HG02981 (cell line): ENCODE results near the gene HPS5.
"Not testable (repeated sequence)": the region's sequence is repeated elsewhere in the genome, so short reads cannot be mapped to it uniquely, and the experiment has no call there.

Experiments used
- ATAC-seq: cut with Tn5 transposase; IDR thresholded peaks from one replicate; pipeline ENCODE4 v1.9.1; 2021; ENCODE audit warnings: mild to moderate bottlenecking, moderate library complexity; ENCODE audit not compliant: unreplicated experiment

Gene HPS5, protein sequence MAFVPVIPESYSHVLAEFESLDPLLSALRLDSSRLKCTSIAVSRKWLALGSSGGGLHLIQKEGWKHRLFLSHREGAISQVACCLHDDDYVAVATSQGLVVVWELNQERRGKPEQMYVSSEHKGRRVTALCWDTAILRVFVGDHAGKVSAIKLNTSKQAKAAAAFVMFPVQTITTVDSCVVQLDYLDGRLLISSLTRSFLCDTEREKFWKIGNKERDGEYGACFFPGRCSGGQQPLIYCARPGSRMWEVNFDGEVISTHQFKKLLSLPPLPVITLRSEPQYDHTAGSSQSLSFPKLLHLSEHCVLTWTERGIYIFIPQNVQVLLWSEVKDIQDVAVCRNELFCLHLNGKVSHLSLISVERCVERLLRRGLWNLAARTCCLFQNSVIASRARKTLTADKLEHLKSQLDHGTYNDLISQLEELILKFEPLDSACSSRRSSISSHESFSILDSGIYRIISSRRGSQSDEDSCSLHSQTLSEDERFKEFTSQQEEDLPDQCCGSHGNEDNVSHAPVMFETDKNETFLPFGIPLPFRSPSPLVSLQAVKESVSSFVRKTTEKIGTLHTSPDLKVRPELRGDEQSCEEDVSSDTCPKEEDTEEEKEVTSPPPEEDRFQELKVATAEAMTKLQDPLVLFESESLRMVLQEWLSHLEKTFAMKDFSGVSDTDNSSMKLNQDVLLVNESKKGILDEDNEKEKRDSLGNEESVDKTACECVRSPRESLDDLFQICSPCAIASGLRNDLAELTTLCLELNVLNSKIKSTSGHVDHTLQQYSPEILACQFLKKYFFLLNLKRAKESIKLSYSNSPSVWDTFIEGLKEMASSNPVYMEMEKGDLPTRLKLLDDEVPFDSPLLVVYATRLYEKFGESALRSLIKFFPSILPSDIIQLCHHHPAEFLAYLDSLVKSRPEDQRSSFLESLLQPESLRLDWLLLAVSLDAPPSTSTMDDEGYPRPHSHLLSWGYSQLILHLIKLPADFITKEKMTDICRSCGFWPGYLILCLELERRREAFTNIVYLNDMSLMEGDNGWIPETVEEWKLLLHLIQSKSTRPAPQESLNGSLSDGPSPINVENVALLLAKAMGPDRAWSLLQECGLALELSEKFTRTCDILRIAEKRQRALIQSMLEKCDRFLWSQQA

GRCh38 chr11:18321969-18322711 lies at the start of gene HPS5, which contains the start of gene GTF2H1:
HPS5 (minus strand) TSS chr11:18322140; CDS start chr11:18317858, 4,282 bp downstream.
GTF2H1 (plus strand) TSS chr11:18322567; CDS start chr11:18333075, 10,508 bp downstream.
- ATAC-seq: peak; percentile 87

GRCh38 chr11:18371279-18371678 lies 49.3 kb upstream of the HPS5 start:
- no peak for ATAC-seq

DNA sequence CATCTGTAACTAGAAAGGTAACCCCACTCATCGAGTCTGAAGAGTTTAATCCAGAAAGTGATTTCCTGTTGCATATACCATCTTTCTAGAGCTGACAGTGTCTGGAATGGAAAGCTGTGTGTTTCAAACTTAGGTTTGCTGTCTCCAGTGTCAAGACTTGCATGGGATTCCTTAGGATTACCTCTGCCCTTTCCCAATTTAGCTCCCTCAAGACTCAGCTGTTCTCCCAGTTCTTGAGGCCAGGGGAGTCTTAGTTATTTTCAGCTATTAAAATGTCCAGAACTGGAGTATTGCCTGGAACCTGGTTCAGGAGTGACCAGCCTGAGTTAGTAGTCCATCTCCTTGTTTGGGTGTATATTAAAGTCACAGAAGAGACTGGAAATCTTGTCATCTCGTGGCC lies 47.5 kb upstream of the HPS5 start:
- no peak for ATAC-seq

- no peak for ATAC-seq
Measured at GRCh38 chr11:18368221-18368620, 46.3 kb upstream of the HPS5 start.

GRCh38 chr11:18367431-18367830 lies 45.5 kb upstream of the HPS5 start:
- no peak for ATAC-seq

DNA sequence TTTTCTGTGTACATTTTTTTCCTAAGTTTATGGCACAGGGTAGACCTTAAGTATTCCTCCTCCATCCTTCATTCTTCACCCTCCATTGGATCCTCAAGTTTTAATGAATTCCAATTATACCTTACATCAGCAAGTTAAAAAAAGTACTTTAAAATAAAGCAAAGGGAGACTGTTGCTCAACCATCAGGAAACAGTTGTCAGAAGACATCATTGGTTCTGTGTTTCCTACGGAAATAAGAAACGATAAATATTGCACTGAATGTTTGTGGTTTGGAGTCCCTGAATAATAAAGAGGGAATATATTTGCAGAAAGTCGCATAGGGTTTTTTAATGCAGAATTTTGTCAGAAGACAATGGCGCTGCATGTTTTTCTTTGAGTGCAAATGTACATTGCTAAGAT lies 44.3 kb upstream of the HPS5 start:
- ATAC-seq: no peak

GRCh38 chr11:18365741-18366140 lies 43.8 kb upstream of the HPS5 start:
- no peak for ATAC-seq

DNA sequence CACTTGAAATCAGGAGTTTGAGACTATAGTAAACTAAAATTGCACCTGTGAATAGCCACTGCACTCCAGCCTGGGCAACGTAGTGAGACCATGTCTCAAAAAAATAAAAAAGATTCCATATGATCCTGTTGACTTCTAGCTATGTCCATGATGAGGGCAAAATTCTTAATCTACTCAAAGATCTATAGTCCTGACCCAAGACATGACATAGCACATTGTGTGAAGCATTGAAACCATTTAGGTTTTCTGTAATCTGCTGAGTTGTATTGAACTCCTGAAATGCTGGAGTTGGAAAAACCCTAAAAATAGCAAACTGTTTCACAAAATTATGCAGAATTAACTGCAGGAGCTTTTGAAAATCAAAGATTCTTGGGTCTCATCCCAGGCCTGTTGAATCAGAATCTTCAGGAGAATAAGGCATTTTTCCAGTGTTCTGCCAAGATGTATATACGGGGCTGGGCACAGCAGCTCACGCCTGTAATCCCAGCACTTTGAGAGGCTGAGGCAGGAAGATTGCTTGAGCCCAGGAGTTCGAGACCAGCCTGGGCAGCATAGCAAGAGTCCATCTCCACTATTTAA lies 42.6 kb upstream of the HPS5 start:
- ATAC-seq: no peak

- no peak for ATAC-seq
Measured at GRCh38 chr11:18361154-18361553, 39.2 kb upstream of the HPS5 start.

DNA sequence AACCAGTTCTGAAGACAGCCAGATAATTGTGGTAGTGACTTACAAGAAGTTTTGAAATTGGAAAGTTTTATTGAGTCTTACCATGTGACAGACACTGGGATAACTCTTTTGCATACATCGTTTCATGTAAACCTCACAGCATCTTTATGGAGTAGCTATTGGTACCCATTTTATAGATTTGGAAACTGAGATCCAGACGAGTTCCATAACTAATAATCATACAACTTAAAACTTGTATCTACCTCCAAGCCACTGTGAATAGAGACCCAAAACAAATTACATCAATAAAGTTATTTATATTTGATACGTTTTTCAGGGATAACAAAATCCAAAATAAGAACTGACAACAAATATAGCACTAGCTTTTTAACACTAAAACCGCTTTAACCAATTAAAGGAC lies 36.7 kb upstream of the HPS5 start:
- no peak for ATAC-seq

- ATAC-seq: no peak
Measured at GRCh38 chr11:18352581-18352980, 30.6 kb upstream of the HPS5 start.

- ATAC-seq: no peak
Measured at GRCh38 chr11:18347471-18348125, 25.7 kb upstream of the HPS5 start.

DNA sequence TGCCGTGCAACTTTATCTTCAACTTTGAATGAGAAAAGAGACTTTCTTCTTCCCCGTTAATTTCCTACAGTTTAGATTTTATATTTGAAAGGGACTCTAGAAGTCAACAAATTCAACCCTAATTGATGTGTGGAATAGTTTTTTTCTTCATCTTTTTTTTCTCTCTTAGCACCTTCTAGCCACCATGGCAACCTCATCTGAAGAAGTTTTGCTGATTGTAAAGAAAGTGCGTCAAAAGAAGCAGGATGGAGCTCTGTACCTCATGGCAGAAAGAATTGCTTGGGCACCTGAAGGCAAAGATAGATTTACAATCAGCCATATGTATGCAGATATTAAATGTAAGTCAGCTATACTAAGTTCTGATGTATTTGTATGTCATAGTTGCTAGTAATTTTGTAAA lies 11.0 kb upstream of the HPS5 start:
- no peak for ATAC-seq

DNA sequence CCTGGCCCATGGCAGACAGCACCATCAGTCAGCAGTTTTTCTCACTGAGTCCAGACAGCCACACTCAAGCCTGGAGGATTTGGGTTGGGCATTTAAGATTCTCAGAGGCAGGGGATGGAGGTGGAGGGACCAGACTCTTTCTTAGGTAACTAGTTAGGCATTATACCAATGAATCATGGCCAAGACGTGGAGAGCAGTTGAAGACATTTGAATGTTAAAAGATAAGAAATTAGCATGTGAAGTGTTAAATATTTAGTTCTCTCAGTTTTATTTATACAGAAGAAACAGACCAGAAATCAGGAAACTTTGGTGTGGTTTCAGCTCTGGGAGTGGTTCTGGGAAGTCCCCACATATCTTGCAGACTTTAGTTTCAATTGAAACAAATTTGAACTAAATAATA lies 10.4 kb upstream of the HPS5 start:
- no peak for ATAC-seq

GRCh38 chr11:18330921-18331320 lies 9.0 kb upstream of the HPS5 start:
- ATAC-seq: no peak

DNA sequence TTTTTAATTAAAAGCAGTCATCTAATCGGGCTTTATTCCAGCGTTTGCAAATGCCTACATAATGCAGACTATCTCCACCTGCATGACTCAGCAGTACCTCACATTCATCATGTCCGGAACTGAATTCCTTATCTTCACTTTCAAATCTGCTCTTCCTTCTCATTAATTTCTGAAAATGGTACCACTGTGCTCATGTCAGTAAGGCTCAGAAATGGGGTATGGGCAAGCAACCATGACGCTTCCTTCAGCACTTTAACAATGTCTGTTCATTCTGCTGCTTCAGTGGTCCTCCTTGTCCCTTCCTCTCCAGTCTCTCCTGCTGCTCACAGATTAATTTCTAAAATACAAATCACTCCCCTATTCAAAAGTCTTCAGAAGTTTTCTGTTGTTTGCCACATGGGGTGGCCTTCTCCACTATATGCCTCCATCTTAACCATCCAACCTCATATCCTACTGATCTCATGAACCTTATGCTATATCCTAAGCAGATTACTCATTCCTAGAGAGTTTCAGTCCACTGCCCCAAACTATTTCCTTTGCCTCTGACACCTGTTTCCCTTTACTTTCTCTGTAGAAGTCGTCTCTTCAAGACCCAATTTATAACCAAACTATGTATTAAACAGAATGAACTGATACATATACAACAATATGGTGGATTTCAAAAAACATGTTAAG lies 7.4 kb upstream of the HPS5 start:
- no peak for ATAC-seq

GRCh38 chr11:18324381-18324780 lies 2.4 kb upstream of the HPS5 start:
- ATAC-seq: no peak

DNA sequence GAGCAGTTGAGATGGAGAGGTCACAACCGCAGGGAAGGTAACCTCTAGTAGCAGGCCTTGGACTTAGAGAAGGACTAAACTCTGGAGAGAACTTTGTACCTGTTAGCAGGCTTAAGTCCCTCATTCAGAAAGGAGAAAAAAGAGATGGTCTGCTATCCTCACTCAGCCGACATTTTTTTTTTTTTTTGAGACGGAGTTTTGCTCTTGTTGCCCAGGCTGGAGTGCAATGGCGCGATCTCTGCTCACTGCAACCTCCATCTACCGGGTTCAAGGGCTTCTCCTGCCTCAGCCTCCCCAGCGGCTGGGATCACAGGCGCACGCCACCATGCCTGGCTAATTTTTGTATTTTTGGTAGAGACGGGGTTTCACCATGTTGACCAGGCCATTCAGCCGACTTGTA lies 1.9 kb upstream of the HPS5 start:
- not testable (repeated sequence) for ATAC-seq
